HUES64 (cell line): ENCODE measurements around the gene MOB3C.
"Not testable (repeated sequence)": the region's sequence is repeated elsewhere in the genome, so short reads cannot be mapped to it uniquely, and the experiment has no call there.

Experiments used
- H3K27ac ChIP-seq: 2 replicates; pipeline ENCODE4 v1.7.0; 2013; ENCODE audit warnings: low read depth, low read length, inconsistent platforms
- H3K27me3 ChIP-seq: 2 replicates; pipeline ENCODE4 v1.6.1; 2013; ENCODE audit warnings: mild to moderate bottlenecking, low read length; ENCODE audit not compliant: insufficient read depth
- H3K36me3 ChIP-seq: 2 replicates; pipeline ENCODE4 v1.6.1; 2013; ENCODE audit warnings: mild to moderate bottlenecking, low read length; ENCODE audit not compliant: insufficient read depth
- H3K4me1 ChIP-seq: 2 replicates; pipeline ENCODE4 v1.6.1; 2013; ENCODE audit warnings: mild to moderate bottlenecking, low read length, moderate library complexity; ENCODE audit not compliant: insufficient read depth
- H3K4me3 ChIP-seq: 2 replicates; pipeline ENCODE4 v1.5.1; 2013; ENCODE audit warnings: mild to moderate bottlenecking, low read length, moderate library complexity
- H3K9ac ChIP-seq: 2 replicates; pipeline ENCODE4 v1.6.1; 2013; ENCODE audit warnings: mild to moderate bottlenecking, low read depth, low read length
- H3K9me3 ChIP-seq: 2 replicates; pipeline ENCODE4 v1.6.1; 2013; ENCODE audit warnings: low read depth, low read length; ENCODE audit not compliant: insufficient read depth
- WGBS: fragments of 150-250, 120-280 bp; methylation state at CpG from one replicate; pipeline ENCODE4 v1.1.7; 2013; ENCODE audit warnings: missing lambda C conversion rate; 5-methylcytosine and 5-hydroxymethylcytosine counted together

Gene MOB3C

DNA sequence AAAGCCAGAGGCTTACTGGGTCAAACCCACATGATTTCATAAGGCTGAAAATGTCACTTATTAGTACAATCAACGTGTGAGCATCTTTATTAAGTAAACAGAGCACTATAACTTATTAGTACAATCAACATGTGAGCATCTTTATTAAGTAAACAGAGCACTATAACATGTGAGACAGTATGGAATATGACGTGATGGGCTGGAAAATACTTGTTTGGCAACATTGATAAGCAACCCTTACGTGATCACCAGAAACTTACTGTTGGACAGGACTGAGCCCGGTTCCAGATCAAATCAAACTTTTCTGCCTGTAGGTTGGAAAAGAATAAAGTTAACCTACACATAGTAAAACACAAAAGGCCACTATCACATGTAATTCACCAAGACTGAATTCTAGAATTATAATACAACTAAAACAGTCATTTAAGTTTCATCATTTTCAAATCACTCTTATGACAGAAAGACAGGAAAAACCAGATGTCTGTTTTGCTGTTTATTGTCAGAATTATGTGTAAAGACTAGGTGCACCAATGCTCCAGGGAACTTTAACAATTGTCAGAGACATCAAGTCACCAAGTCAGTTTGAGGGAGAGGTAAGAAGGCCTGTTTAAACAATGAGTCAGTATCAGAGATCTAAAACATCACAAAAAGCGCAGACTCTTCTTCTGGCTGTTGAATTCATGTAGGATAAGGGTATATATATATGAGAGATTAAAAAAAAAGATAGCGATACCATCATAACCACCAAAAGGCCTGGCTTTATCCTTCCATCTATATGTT, 35.9 kb upstream of the MOB3C start:
- 98% methylated on average over 4 of the region's 6 CpGs for WGBS
- Histone ChIP-seq H3K9ac (no peak overlapping the region), H3K4me3 (no peak overlapping the region), H3K27me3 (no peaks in the 10 kb centered on the region), H3K36me3 (peaks cover 79% of the 10 kb centered on the region), H3K4me1 (no peaks in the 10 kb centered on the region), H3K9me3 (peaks cover 13% of the 10 kb centered on the region; the same call in 1 of the 2 replicates), H3K27ac (no peak overlapping the region)

DNA sequence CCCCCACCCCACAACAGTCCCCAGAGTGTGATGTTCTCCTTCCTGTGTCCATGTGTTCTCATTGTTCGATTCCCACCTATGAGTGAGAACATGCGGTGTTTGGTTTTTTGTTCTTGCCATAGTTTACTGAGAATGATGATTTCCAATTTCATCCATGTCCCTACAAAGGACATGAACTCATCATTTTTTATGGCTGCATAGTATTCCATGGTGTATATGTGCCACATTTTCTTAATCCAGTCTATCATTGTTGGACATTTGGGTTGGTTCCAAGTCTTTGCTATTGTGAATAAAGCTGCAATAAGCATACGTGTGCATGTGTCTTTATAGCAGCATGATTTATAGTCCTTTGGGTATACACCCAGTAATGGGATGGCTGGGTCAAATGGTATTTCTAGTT, 34.5 kb upstream of the MOB3C start:
- peaks cover 79% of the 10 kb centered on the region for H3K36me3 ChIP-seq
- H3K4me1 ChIP-seq, H3K27ac ChIP-seq, H3K9ac ChIP-seq, H3K27me3 ChIP-seq, H3K4me3 ChIP-seq: not testable (repeated sequence)
- peaks cover 13% of the 10 kb centered on the region; the same call in 1 of the 2 replicates for H3K9me3 ChIP-seq
- 100% methylated on average over 1 of the region's 3 CpGs for WGBS

DNA sequence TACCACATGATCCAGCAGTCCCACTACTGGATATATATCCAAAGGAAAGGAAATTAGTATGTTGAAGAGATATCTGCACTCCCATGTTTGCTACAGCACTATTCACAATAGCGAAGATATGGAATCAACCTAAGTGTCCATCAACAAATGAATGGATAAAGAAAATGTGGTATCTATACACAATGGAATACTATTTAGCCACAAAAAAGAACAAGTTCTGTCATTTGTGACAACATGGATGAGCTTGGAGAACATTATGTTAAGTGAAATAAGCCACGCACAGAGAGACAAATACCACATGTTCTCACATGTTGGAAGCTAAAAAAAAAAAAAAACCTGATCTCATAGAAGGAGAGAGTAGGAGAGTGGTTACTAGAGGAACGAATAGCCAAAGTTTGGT, 33.9 kb upstream of the MOB3C start:
- Histone ChIP-seq H3K4me3 (no peak overlapping the region), H3K4me1 (no peaks in the 10 kb centered on the region), H3K27ac (no peak overlapping the region), H3K9me3 (peaks cover 13% of the 10 kb centered on the region; the same call in 1 of the 2 replicates), H3K27me3 (no peaks in the 10 kb centered on the region), H3K9ac (no peak overlapping the region), H3K36me3 (peaks cover 72% of the 10 kb centered on the region)
- WGBS = 88% methylated on average over 1 of the region's 3 CpGs

DNA sequence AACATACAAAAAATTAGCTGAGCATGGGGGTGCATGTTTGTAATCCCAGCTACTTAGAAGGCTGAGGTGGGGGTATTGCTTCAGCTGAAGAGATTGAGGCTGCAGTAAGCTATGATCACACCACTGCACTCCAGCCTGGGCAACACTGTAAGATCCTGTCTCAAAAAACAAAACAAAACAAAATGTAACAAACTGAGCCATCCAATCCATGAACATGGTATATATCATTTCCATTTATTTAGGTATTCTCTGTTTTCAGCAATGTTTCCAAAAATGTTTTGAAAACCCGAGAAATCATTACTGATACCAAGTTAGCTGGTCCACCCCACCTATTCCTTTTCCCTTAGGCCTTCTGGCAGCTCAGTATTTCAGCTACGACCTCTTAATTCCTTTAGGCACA, 33.2 kb upstream of the MOB3C start:
- H3K9ac ChIP-seq = no peak overlapping the region
- H3K36me3 ChIP-seq = peaks cover 68% of the 10 kb centered on the region
- no peak overlapping the region for H3K4me3 ChIP-seq
- H3K9me3 ChIP-seq = peaks cover 13% of the 10 kb centered on the region; the same call in 1 of the 2 replicates
- no peaks in the 10 kb centered on the region for H3K27me3 ChIP-seq
- no peaks in the 10 kb centered on the region for H3K4me1 ChIP-seq
- no peak overlapping the region for H3K27ac ChIP-seq
- WGBS = 97% methylated on average over 2 of the region's 2 CpGs

DNA sequence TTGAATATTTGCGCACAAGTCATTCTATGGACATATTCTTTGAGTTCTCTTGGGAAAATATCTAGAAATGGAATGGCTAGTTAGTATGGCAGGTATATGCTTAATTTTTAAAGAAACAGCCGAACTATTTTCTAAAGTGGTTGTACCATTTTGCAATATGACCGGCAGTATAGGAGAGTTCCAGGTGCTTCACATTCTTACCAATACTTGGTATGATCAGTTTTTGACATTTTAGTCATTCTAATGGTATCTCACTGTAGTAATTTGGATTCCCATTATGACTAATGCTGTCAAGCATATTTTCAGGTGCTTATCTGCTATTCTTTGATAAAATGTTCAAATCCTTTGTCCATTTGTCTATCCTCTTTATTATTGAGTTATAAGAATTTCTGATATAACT, 31.0 kb upstream of the MOB3C start:
- WGBS = 96% methylated on average over 3 of the region's 3 CpGs
- H3K27me3 ChIP-seq = no peaks in the 10 kb centered on the region
- H3K9ac ChIP-seq = no peak overlapping the region
- H3K4me1 ChIP-seq = no peaks in the 10 kb centered on the region
- H3K27ac ChIP-seq = no peak overlapping the region
- no peak overlapping the region for H3K4me3 ChIP-seq
- peaks cover 13% of the 10 kb centered on the region; the same call in 1 of the 2 replicates for H3K9me3 ChIP-seq
- H3K36me3 ChIP-seq = peaks cover 61% of the 10 kb centered on the region

DNA sequence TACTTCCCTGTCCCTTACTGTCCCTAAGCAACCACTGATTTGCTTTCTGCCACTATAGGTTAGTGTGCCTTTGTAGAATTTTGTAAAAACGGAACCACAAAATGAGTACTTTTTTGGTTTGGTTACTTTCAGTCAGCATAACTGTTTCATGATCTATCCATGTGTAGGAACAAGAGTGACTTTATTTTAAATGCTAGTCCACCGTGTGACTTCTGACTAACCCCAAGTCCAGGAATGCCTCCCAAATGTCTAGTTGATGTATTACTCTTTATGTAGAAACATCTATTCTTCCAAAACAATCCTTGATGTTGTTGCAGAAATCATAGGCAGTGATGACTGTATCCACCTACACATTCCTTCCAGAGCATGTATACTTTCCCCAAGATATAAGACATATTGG, 30.2 kb upstream of the MOB3C start:
- Histone ChIP-seq H3K4me1 (no peaks in the 10 kb centered on the region), H3K9ac (no peak overlapping the region), H3K27ac (no peak overlapping the region), H3K27me3 (no peaks in the 10 kb centered on the region), H3K4me3 (no peak overlapping the region), H3K9me3 (peaks cover 13% of the 10 kb centered on the region; the same call in 1 of the 2 replicates), H3K36me3 (peaks cover 59% of the 10 kb centered on the region)
- WGBS = 96% methylated on average over 2 of the region's 2 CpGs

DNA sequence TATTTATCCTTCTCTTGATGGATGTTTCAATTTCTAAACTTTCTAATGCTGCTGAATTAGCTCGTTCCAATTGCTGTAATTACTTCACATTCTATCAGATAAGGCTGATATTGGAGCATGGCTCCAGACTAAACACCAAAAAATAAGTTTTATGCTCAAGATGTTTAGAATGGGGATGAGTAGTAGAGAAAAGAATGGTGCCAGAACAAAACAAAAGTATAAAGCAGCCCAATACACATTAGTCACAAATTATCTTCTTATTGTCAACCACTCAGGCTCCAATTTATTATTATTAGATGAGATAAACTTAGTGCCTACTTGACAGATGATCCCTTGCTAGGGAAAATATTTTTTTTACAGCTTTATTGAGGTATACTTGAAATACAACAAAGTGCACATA, 29.7 kb upstream of the MOB3C start:
- H3K4me1 ChIP-seq = no peaks in the 10 kb centered on the region
- H3K36me3 ChIP-seq = peaks cover 58% of the 10 kb centered on the region
- peaks cover 13% of the 10 kb centered on the region; the same call in 1 of the 2 replicates for H3K9me3 ChIP-seq
- WGBS = 100% methylated on average over 1 of the region's 1 CpG
- H3K27me3 ChIP-seq = no peaks in the 10 kb centered on the region
- H3K9ac ChIP-seq = no peak overlapping the region
- H3K27ac ChIP-seq = no peak overlapping the region
- H3K4me3 ChIP-seq = no peak overlapping the region

DNA sequence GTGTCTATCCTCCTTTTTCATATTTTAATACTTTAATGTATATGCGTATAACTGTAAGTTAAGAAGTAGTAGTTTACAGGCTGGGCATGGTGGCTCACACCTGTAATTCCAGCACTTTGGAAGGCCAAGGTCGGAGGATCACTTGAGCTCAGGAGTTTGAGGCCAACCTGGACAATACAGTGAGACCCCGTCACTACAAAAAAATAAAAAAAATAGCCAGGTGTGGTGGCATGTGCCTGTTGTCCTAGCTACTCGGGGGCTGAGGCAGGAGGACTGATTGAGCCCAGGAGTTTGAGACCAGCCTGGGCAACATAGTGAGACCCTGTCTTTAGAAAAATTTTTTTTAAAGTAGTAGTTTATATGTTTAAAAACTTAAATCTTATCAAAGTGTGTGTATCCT, 29.2 kb upstream of the MOB3C start:
- H3K4me3 ChIP-seq = no peak overlapping the region
- 95% methylated on average over 4 of the region's 4 CpGs for WGBS
- H3K9ac ChIP-seq = no peak overlapping the region
- H3K27me3 ChIP-seq = no peaks in the 10 kb centered on the region
- H3K9me3 ChIP-seq = peaks cover 13% of the 10 kb centered on the region; the same call in 1 of the 2 replicates
- peaks cover 58% of the 10 kb centered on the region for H3K36me3 ChIP-seq
- H3K27ac ChIP-seq = no peak overlapping the region
- no peaks in the 10 kb centered on the region for H3K4me1 ChIP-seq

DNA sequence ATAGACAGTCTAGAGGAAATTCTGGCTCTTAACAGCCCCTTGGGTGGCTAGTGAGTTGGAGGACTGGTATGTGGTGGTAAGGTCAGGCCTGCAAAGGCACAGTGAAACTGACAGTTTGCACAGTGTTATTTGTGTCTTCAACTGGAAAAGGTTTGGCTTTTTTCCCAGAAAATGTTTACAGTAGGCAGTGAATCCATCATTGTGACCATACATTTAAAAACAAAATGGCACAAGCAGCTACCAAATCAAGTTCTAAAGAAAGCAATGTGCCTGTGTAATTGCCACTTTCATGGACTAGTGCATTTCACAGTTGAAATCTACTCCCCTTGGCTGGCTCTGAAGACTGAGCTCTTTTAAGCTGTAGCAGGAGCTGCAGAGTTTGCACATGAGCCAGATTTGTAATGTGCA, 26.8 kb upstream of the MOB3C start:
- Histone ChIP-seq H3K27me3 (no peaks in the 10 kb centered on the region), H3K9ac (no peak overlapping the region), H3K4me3 (no peak overlapping the region), H3K9me3 (no peaks in the 10 kb centered on the region), H3K4me1 (no peaks in the 10 kb centered on the region), H3K36me3 (peaks cover 40% of the 10 kb centered on the region), H3K27ac (no peak overlapping the region)

DNA sequence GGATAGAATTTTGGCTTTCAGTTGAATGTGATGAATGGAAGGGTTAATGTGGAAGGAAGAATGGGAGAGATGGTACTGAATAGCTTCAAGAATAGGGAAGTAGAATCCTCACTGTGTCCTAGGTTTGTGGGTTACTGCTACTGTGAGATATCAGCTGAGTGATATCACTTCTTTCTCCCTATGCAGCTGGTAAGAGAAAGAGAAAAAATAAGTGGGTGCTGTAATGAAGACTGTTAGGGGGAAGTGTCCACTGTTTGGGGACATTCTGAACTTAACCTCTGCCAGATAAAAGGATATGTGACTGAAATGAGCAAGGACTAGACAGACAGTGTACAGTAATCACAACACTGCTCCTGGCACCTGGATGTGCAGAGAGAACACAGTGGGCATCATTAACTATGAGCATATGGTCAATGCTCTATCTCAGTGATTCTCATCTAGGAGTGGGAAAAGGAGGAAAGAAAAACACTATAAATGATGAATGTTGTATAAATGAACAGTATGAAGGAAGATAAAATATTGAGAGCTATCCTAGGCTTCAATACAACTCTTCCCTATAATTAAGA, 25.6 kb upstream of the MOB3C start:
- Histone ChIP-seq H3K4me1 (no peaks in the 10 kb centered on the region), H3K36me3 (peaks cover 30% of the 10 kb centered on the region), H3K9me3 (no peaks in the 10 kb centered on the region), H3K27me3 (no peaks in the 10 kb centered on the region), H3K9ac (no peak overlapping the region), H3K4me3 (no peak overlapping the region), H3K27ac (no peak overlapping the region)

DNA sequence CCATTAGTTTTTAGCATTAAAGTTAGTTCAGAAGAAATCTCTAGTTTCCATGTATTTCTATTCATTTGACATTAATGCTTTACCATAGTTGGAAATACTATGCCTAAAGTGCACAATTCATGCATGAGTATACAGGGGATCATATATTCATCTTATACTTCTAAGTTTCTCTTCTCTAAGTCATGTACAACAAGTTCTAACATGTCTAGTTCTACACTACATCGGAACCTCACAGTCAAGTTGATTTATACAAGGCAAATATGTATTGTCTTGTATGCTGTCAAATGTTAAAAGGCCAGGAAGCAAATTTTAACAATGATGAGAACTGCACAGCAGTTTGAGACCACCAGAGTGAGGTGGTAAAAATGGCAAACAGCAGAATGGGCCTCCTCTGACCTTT, 22.9 kb upstream of the MOB3C start:
- H3K9ac ChIP-seq = no peak overlapping the region
- H3K27ac ChIP-seq = no peak overlapping the region
- 100% methylated on average over 1 of the region's 1 CpG for WGBS
- peaks cover 39% of the 10 kb centered on the region for H3K36me3 ChIP-seq
- no peaks in the 10 kb centered on the region for H3K4me1 ChIP-seq
- H3K4me3 ChIP-seq = no peak overlapping the region
- H3K27me3 ChIP-seq = no peaks in the 10 kb centered on the region
- H3K9me3 ChIP-seq = no peaks in the 10 kb centered on the region
